ENCODE measurements around the gene TMEM232. TPM values are rescaled to one million over a fixed set of nuclear protein-coding genes. Genes with fewer than 3 reads are reported as not detected.

TMEM232 gene
- total RNA-seq, 1 donor from 2014 or later, result 1.1 TPM

- no peak overlapping the region for H3K4me3 Mint-ChIP-seq (ENCODE audit: low read depth)
- no peaks in the 10 kb centered on the region for H3K9me3 Mint-ChIP-seq
- no peak overlapping the region for H3K27ac Mint-ChIP-seq
- no peaks in the 10 kb centered on the region for H3K4me1 Mint-ChIP-seq (ENCODE audit: low read depth)
- H3K36me3 Mint-ChIP-seq (ENCODE audit: low read depth), result no peaks in the 10 kb centered on the region
- no peaks in the 10 kb centered on the region for H3K27me3 Mint-ChIP-seq (ENCODE audit: low read depth)
- intact Hi-C loops (cut with micrococcal nuclease), result no loop called here
- DNase-seq (ENCODE audit: low spot score), result no peak
Measured at GRCh38 chr5:110517396-110517795, 209.1 kb downstream of the TMEM232 start.

GRCh38 chr5:110514030-110514429 lies 212.4 kb downstream of the TMEM232 start:
- DNase-seq (ENCODE audit: low spot score), result no peak
- no peak overlapping the region for H3K27ac Mint-ChIP-seq
- H3K4me3 Mint-ChIP-seq (ENCODE audit: low read depth), result no peak overlapping the region
- H3K4me1 Mint-ChIP-seq (ENCODE audit: low read depth), result no peaks in the 10 kb centered on the region
- H3K9me3 Mint-ChIP-seq, result no peaks in the 10 kb centered on the region
- no peaks in the 10 kb centered on the region for H3K27me3 Mint-ChIP-seq (ENCODE audit: low read depth)
- no peaks in the 10 kb centered on the region for H3K36me3 Mint-ChIP-seq (ENCODE audit: low read depth)
- intact Hi-C loops (cut with micrococcal nuclease), result no loop called here

- Mint-ChIP-seq H3K27me3 (ENCODE audit: low read depth) (no peaks in the 10 kb centered on the region), H3K27ac (no peak overlapping the region), H3K9me3 (no peaks in the 10 kb centered on the region), H3K4me1 (ENCODE audit: low read depth) (no peaks in the 10 kb centered on the region), H3K4me3 (ENCODE audit: low read depth) (no peak overlapping the region), H3K36me3 (ENCODE audit: low read depth) (no peaks in the 10 kb centered on the region)
- intact Hi-C loops (cut with micrococcal nuclease), result no loop called here
- DNase-seq (ENCODE audit: low spot score), result no peak
Measured at GRCh38 chr5:110512266-110512665, 214.2 kb downstream of the TMEM232 start.

DNA sequence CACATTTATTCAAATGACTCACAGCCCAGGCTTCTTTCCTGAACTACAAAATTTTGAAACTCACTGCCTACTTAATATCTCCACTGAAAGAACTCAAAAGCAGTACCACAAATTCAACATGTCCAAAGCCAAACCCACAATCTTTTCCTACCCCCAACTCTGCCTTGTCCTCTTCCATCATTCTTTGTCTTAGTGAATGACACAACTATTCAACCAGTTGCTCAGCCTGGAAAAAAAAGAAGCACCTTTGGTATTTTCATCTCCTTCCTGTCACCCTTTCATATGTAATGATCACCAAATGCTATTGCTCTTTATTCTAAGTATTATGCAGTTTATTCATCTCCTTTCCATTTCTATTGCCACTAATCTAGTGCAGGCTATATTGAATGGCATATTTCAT lies 216.3 kb downstream of the TMEM232 start:
- no peaks in the 10 kb centered on the region for H3K9me3 Mint-ChIP-seq
- H3K27me3 Mint-ChIP-seq (ENCODE audit: low read depth), result no peaks in the 10 kb centered on the region
- H3K27ac Mint-ChIP-seq, result no peak overlapping the region
- DNase-seq (ENCODE audit: low spot score), result no peak
- intact Hi-C loops (cut with micrococcal nuclease), result no loop called here
- H3K4me3 Mint-ChIP-seq (ENCODE audit: low read depth), result no peak overlapping the region
- H3K4me1 Mint-ChIP-seq (ENCODE audit: low read depth), result no peaks in the 10 kb centered on the region
- H3K36me3 Mint-ChIP-seq (ENCODE audit: low read depth), result no peaks in the 10 kb centered on the region

DNA sequence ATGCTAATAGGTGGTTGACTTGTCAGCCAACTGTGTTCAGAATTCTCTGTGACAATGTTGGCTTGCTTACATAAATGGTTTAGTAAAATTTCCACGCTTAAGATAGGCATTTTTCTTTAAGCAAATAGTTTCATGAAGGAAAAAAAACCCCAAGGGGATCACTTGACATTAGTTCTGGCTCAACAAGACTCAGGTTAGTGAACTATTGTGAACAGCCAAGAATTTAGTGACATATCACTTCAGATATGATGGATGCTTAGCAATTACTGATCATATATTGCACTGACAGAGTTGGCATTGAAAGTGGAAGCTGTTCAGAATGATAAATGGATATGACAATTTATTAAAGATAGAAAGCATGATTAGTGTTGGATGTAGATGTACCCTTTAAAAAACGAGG lies 218.5 kb downstream of the TMEM232 start:
- no peaks in the 10 kb centered on the region for H3K27me3 Mint-ChIP-seq (ENCODE audit: low read depth)

DNA sequence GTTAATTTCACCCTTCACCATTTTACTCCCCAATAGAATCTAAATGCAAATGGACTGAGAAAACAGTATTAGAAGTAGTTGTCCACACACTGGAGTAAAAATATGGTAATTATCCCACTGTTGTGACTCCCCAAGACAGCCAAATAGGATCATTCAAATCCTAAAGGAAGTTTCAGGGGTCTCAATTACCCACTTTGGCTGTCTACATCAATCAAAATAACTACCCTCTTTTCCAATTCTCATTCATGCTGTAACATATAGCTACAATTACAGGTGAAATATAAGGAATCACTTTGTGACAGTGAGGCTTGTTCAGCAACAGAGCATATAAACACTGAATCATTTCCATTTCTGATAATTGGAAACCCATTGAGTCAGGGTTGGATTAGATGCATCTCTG lies 220.1 kb downstream of the TMEM232 start:
- Mint-ChIP-seq H3K4me1 (ENCODE audit: low read depth) (no peaks in the 10 kb centered on the region), H3K27ac (no peak overlapping the region), H3K36me3 (ENCODE audit: low read depth) (no peaks in the 10 kb centered on the region), H3K9me3 (no peaks in the 10 kb centered on the region), H3K4me3 (ENCODE audit: low read depth) (no peak overlapping the region), H3K27me3 (ENCODE audit: low read depth) (no peaks in the 10 kb centered on the region)
- intact Hi-C loops (cut with micrococcal nuclease), result no loop called here
- DNase-seq (ENCODE audit: low spot score), result no peak

More for the DNA sequence above, 218.5 kb downstream of the TMEM232 start:
- no peaks in the 10 kb centered on the region for H3K9me3 Mint-ChIP-seq
- intact Hi-C loops (cut with micrococcal nuclease), result no loop called here
- no peak for DNase-seq (ENCODE audit: low spot score)
- no peaks in the 10 kb centered on the region for H3K36me3 Mint-ChIP-seq (ENCODE audit: low read depth)
- no peak overlapping the region for H3K27ac Mint-ChIP-seq
- no peaks in the 10 kb centered on the region for H3K4me1 Mint-ChIP-seq (ENCODE audit: low read depth)
- no peak overlapping the region for H3K4me3 Mint-ChIP-seq (ENCODE audit: low read depth)

GRCh38 chr5:110496276-110496675 lies 230.2 kb downstream of the TMEM232 start:
- intact Hi-C loops (cut with micrococcal nuclease), result no loop called here
- H3K36me3 Mint-ChIP-seq (ENCODE audit: low read depth), result no peaks in the 10 kb centered on the region
- no peak overlapping the region for H3K4me3 Mint-ChIP-seq (ENCODE audit: low read depth)
- H3K4me1 Mint-ChIP-seq (ENCODE audit: low read depth), result no peaks in the 10 kb centered on the region
- no peak for DNase-seq (ENCODE audit: low spot score)
- no peak overlapping the region for H3K27ac Mint-ChIP-seq
- H3K9me3 Mint-ChIP-seq, result no peaks in the 10 kb centered on the region
- no peaks in the 10 kb centered on the region for H3K27me3 Mint-ChIP-seq (ENCODE audit: low read depth)

DNA sequence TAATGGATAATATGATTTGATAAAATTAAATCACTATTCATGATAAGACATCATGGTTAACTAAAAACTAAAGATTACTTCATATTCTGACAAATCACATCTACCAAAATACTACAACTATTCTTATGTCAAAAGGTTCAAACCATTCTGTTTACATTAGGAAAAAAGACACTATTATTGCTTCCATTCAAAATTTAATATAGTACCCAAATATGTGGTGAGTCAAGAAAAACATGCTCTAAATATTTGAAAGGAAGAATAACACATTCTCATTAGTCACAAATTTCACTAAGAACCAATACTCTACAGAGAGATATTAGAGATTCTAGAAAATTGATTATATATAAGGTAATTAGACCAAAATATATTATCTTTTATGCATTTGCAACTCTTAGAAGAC lies 234.0 kb downstream of the TMEM232 start:
- H3K36me3 Mint-ChIP-seq (ENCODE audit: low read depth), result no peaks in the 10 kb centered on the region
- H3K4me1 Mint-ChIP-seq (ENCODE audit: low read depth), result no peaks in the 10 kb centered on the region
- intact Hi-C loops (cut with micrococcal nuclease), result no loop called here

DNA sequence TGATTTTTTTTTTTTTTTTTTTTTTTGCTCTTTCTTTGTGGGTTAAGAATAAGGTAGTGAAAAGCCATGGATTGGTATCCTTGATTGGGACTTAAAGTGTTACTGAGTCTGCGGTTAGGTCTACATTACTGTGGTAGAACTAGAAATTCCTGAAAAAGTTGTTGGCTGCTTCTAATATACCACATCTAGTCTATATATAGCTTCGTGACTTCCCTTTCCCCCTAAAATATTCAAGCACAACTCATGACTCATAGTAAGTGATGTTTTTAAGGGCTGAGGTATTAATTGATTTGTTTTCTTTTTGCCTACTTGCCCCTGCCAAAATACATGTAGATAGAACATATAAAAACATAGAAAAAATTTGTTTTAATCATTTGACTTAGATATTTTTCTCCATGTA lies 247.6 kb downstream of the TMEM232 start:
- DNase-seq (ENCODE audit: low spot score), result no peak
- H3K9me3 Mint-ChIP-seq, result no peaks in the 10 kb centered on the region
- intact Hi-C loops (cut with micrococcal nuclease), result no loop called here
- no peaks in the 10 kb centered on the region for H3K27me3 Mint-ChIP-seq (ENCODE audit: low read depth)
- H3K4me1 Mint-ChIP-seq (ENCODE audit: low read depth), result no peaks in the 10 kb centered on the region
- no peak overlapping the region for H3K27ac Mint-ChIP-seq
- H3K36me3 Mint-ChIP-seq (ENCODE audit: low read depth), result no peaks in the 10 kb centered on the region
- H3K4me3 Mint-ChIP-seq (ENCODE audit: low read depth), result no peak overlapping the region

More for the DNA sequence above, 234.0 kb downstream of the TMEM232 start:
- H3K4me3 Mint-ChIP-seq (ENCODE audit: low read depth), result no peak overlapping the region
- DNase-seq (ENCODE audit: low spot score), result no peak
- H3K27me3 Mint-ChIP-seq (ENCODE audit: low read depth), result no peaks in the 10 kb centered on the region
- no peaks in the 10 kb centered on the region for H3K9me3 Mint-ChIP-seq
- H3K27ac Mint-ChIP-seq, result no peak overlapping the region

- no peaks in the 10 kb centered on the region for H3K9me3 Mint-ChIP-seq
- DNase-seq (ENCODE audit: low spot score), result no peak
- no peak overlapping the region for H3K4me3 Mint-ChIP-seq (ENCODE audit: low read depth)
- no peak overlapping the region for H3K27ac Mint-ChIP-seq
- no peaks in the 10 kb centered on the region for H3K27me3 Mint-ChIP-seq (ENCODE audit: low read depth)
- H3K36me3 Mint-ChIP-seq (ENCODE audit: low read depth), result no peaks in the 10 kb centered on the region
- no peaks in the 10 kb centered on the region for H3K4me1 Mint-ChIP-seq (ENCODE audit: low read depth)
- intact Hi-C loops (cut with micrococcal nuclease), result no loop called here
Measured at GRCh38 chr5:110477911-110478310, 248.6 kb downstream of the TMEM232 start.

DNA sequence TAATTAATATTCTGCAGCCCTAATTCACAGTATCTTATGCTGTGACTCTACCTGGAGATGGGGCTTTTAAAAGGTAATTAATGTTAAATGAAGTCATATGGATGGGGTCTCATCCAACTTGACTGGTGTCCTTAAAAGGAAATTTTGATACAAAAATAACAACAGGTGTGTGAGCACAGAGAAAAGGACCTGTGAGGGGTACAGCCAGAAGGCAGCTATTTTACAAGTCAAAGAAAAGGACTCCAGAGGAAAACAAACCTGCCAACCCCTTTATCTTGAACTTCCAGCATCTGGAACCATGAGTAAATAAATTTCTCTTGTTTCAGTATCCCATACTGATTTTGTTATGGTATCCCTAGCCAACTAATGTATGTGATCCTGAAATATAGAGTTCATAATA lies 250.3 kb downstream of the TMEM232 start:
- intact Hi-C loops (cut with micrococcal nuclease), result no loop called here
- Mint-ChIP-seq H3K27me3 (ENCODE audit: low read depth) (no peaks in the 10 kb centered on the region), H3K27ac (no peak overlapping the region), H3K36me3 (ENCODE audit: low read depth) (no peaks in the 10 kb centered on the region), H3K4me3 (ENCODE audit: low read depth) (no peak overlapping the region), H3K9me3 (peaks cover 8% of the 10 kb centered on the region), H3K4me1 (ENCODE audit: low read depth) (no peaks in the 10 kb centered on the region)
- DNase-seq (ENCODE audit: low spot score), result no peak

- H3K27ac Mint-ChIP-seq, result no peak overlapping the region
- peaks cover 14% of the 10 kb centered on the region for H3K9me3 Mint-ChIP-seq
- no peak for DNase-seq (ENCODE audit: low spot score)
- no peak overlapping the region for H3K4me3 Mint-ChIP-seq (ENCODE audit: low read depth)
- intact Hi-C loops (cut with micrococcal nuclease), result no loop called here
- H3K4me1 Mint-ChIP-seq (ENCODE audit: low read depth), result no peaks in the 10 kb centered on the region
- H3K36me3 Mint-ChIP-seq (ENCODE audit: low read depth), result no peaks in the 10 kb centered on the region
- no peaks in the 10 kb centered on the region for H3K27me3 Mint-ChIP-seq (ENCODE audit: low read depth)
Measured at GRCh38 chr5:110475529-110475928, 250.9 kb downstream of the TMEM232 start.

- intact Hi-C loops (cut with micrococcal nuclease), result no loop called here
- Mint-ChIP-seq H3K27me3 (ENCODE audit: low read depth) (no peaks in the 10 kb centered on the region), H3K27ac (no peak overlapping the region), H3K9me3 (peaks cover 16% of the 10 kb centered on the region), H3K36me3 (ENCODE audit: low read depth) (no peaks in the 10 kb centered on the region), H3K4me1 (ENCODE audit: low read depth) (no peaks in the 10 kb centered on the region), H3K4me3 (ENCODE audit: low read depth) (no peak overlapping the region)
- DNase-seq (ENCODE audit: low spot score), result no peak
Measured at GRCh38 chr5:110469486-110469885, 257.0 kb downstream of the TMEM232 start.

DNA sequence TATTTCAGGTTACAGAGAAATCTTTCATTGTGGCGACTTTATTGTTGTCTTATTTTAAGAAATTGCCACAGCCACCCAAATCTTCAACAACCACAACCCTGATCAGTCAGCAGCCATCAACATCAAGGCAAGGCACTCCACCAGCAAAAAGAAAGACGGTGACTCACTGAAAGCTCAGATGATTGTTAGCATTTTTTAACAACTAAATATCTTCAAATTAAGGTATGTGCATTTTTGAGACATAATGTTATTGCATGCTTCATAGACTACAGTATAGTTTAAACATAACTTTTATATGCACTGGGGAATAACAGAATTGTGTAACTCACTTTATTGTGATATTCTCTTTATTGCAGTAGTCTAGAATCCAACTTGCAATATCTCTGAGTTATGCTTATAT lies 263.4 kb downstream of the TMEM232 start:
- H3K27ac Mint-ChIP-seq, result no peak overlapping the region
- no peaks in the 10 kb centered on the region for H3K27me3 Mint-ChIP-seq (ENCODE audit: low read depth)
- no peaks in the 10 kb centered on the region for H3K36me3 Mint-ChIP-seq (ENCODE audit: low read depth)
- intact Hi-C loops (cut with micrococcal nuclease), result no loop called here
- H3K4me3 Mint-ChIP-seq (ENCODE audit: low read depth), result no peak overlapping the region
- DNase-seq (ENCODE audit: low spot score), result no peak
- H3K9me3 Mint-ChIP-seq, result no peaks in the 10 kb centered on the region
- H3K4me1 Mint-ChIP-seq (ENCODE audit: low read depth), result no peaks in the 10 kb centered on the region

All from activated T-helper 2 cell treated with anti-CD3 and anti-CD28 coated beads, Interferon-gamma antibody, Interleukin-2, Interleukin-4, amounts not matched to agents 10 μg/mL and 5 μg/mL and 100 μg/mL, durations not matched to agents 14 hours and 24 hours and 36 hours (primary cell).